WI38 (cell line): Measurements from ENCODE around the gene ZNF367.

Experiments
- H3K4me3 ChIP-seq: 2 replicates; pipeline ENCODE4 v1.5.1; 2011; ENCODE audit warnings: low read depth, mild to moderate bottlenecking, control low read depth, low read length
- CTCF ChIP-seq: IDR thresholded peaks from 2 replicates; pipeline ENCODE4 v1.5.1; 2012; ENCODE audit warnings: low read depth, mild to moderate bottlenecking, control low read depth, low read length

The ZNF367 gene

DNA sequence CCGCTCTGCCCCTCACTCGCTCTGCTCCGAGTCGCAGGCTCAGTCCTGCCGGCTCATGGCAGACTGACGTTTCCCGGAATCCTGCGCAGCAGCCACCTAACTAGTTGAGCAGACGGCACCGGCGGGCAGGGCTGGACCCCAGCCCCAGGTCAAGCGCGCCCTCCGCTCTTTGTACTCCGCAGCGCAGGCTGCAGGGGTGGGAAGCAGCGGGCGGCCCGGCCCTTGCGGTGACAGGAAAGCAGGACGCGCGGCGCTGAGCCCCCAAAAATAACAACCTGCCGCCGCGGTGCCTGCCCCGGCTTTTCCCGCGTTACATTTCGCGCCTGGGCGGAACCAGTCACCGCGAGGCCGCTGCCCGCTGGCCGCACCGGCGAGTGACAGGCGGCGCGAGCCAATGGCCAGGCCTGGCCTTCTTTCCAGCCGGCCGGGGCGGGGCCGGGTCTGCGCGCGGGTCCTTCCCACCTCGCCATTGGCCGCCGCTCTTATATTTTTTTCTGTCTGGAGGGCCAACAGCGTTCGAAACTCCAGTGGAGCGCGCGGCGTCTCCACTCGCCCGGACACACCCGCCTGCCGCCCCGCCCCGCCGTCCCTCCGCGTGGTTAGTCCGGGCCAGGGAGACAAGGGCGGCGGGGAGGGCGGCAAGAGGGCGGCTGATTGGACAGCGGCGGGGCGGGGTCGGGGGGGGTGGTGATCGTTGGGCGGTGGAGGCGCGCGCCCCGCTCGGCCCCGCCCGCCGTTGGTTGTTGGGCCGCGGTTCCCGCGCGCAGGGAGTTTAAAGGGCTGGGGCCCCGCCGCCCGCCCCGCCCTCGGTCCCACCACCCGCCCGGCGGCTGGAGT is at the start of gene ZNF367:
TSS of gene ZNF367 (minus strand) at position 288 of the 837 bp plus-strand sequence. CDS start 338 bp downstream, outside the sequence.
- no peak for TF ChIP-seq CTCF
- H3K4me3 ChIP-seq: peak within 1 kb of the TSS; percentile 92

- no peak overlapping the region for H3K4me3 ChIP-seq
- no peak for TF ChIP-seq CTCF
These were observed 49.6 kb upstream of the ZNF367 start for GRCh38 chr9:96467784-96468183.

- no peak overlapping the region for H3K4me3 ChIP-seq
- TF ChIP-seq CTCF: no peak
These were observed 46.3 kb upstream of the ZNF367 start for GRCh38 chr9:96464426-96464825.

GRCh38 chr9:96462541-96462940 is 44.4 kb upstream of the ZNF367 start:
- H3K4me3 ChIP-seq: no peak overlapping the region
- TF ChIP-seq CTCF: no peak

GRCh38 chr9:96461336-96461735 is 43.2 kb upstream of the ZNF367 start:
- no peak for TF ChIP-seq CTCF
- no peak overlapping the region for H3K4me3 ChIP-seq

GRCh38 chr9:96460882-96461281 is 42.7 kb upstream of the ZNF367 start:
- no peak overlapping the region for H3K4me3 ChIP-seq
- TF ChIP-seq CTCF: no peak

GRCh38 chr9:96460470-96460869 is 42.3 kb upstream of the ZNF367 start:
- no peak overlapping the region for H3K4me3 ChIP-seq
- no peak for TF ChIP-seq CTCF
